HG03064 (cell line): ENCODE results near the gene RPS24.
"Not testable (repeated sequence)": the region's sequence is repeated elsewhere in the genome, so short reads cannot be mapped to it uniquely, and the experiment has no call there.

Experiments
- ATAC-seq: cut with Tn5 transposase; IDR thresholded peaks from one replicate; pipeline ENCODE4 v1.9.1; 2021; ENCODE audit warnings: low read depth; ENCODE audit not compliant: unreplicated experiment

Gene RPS24

GRCh38 chr10:78033637-78034470, at the start of gene RPS24:
TSS of gene RPS24 (plus strand) at chr10:78033863. CDS start at chr10:78033902, 39 bp downstream.
- peak; percentile 81 for ATAC-seq

GRCh38 chr10:77984986-77985385, 48.7 kb upstream of the RPS24 start:
- no peak for ATAC-seq

GRCh38 chr10:77987671-77988255, 45.9 kb upstream of the RPS24 start:
- ATAC-seq, result no peak

GRCh38 chr10:77989081-77989724, 44.5 kb upstream of the RPS24 start:
- ATAC-seq, result no peak

- no peak for ATAC-seq
Measured at GRCh38 chr10:77993620-77994019, 40.0 kb upstream of the RPS24 start.

- ATAC-seq, result not testable (repeated sequence)
Measured at GRCh38 chr10:77998780-77999179, 34.9 kb upstream of the RPS24 start.

- ATAC-seq, result no peak
Measured at GRCh38 chr10:78000206-78000605, 33.5 kb upstream of the RPS24 start.

GRCh38 chr10:78000956-78001472, 32.6 kb upstream of the RPS24 start:
- no peak for ATAC-seq

- ATAC-seq, result no peak
Measured at GRCh38 chr10:78002541-78003288, 30.9 kb upstream of the RPS24 start.

GRCh38 chr10:78004215-78005026, 29.2 kb upstream of the RPS24 start:
- ATAC-seq, result no peak

GRCh38 chr10:78007172-78007571, 26.5 kb upstream of the RPS24 start:
- ATAC-seq, result no peak

- ATAC-seq, result no peak
Measured at GRCh38 chr10:78009662-78010061, 24.0 kb upstream of the RPS24 start.

GRCh38 chr10:78010278-78010677, 23.4 kb upstream of the RPS24 start:
- ATAC-seq, result no peak

- ATAC-seq, result no peak
Measured at GRCh38 chr10:78011065-78011464, 22.6 kb upstream of the RPS24 start.

- no peak for ATAC-seq
Measured at GRCh38 chr10:78013564-78013963, 20.1 kb upstream of the RPS24 start.

- ATAC-seq, result no peak
Measured at GRCh38 chr10:78015546-78015945, 18.1 kb upstream of the RPS24 start.

GRCh38 chr10:78017856-78018255, 15.8 kb upstream of the RPS24 start:
- no peak for ATAC-seq

- no peak for ATAC-seq
Measured at GRCh38 chr10:78019264-78019663, 14.4 kb upstream of the RPS24 start.

GRCh38 chr10:78021201-78021600, 12.5 kb upstream of the RPS24 start:
- no peak for ATAC-seq

GRCh38 chr10:78023741-78024140, 9.9 kb upstream of the RPS24 start:
- no peak for ATAC-seq
